Stomach (tissue), 9 donors: ENCODE measurements around the gene OPCML. TPM values are rescaled to one million over a fixed set of nuclear protein-coding genes. Genes with fewer than 3 reads are reported as not detected.

Experiments
- DNase-seq, 2 donors: peaks; one replicate each; pipeline versions ENCODE4 v3.0.0 to v3.0.0-alpha.2; 2013 to 2019
- H3K27ac ChIP-seq, 5 donors: fragments of 200-600 bp in 4 of 5; sonication (generic) in 4 of 5; one replicate each; pipeline ENCODE4 v1.5.1; 2013 to 2019; ENCODE audit warnings: mild to moderate bottlenecking in 1 of 5, moderate library complexity in 1 of 5
- H3K27me3 ChIP-seq, 3 donors: fragments of 200-600 bp; sonication (generic); one replicate each; pipeline ENCODE4 v1.5.1; 2017 to 2019; ENCODE audit warnings: mixed run types in 1 of 3
- H3K36me3 ChIP-seq, 4 donors: fragments of 200-600 bp; sonication (generic); 1 replicate in 3 of 4; 2 replicates in 1 of 4; pipeline ENCODE4 v1.5.1; 2016 to 2019
- H3K4me1 ChIP-seq, 4 donors: fragments of 200-600 bp; sonication (generic); one replicate each; pipeline ENCODE4 v1.5.1; 2016 to 2019
- H3K4me3 ChIP-seq, 4 donors: fragments of 200-600 bp; sonication (generic) in 3 of 4; one replicate each; pipeline ENCODE4 v1.5.1; 2016 to 2019; ENCODE audit warnings: mild to moderate bottlenecking in 1 of 4
- H3K9me3 ChIP-seq, 4 donors: fragments of 200-600 bp; sonication (generic); one replicate each; pipeline ENCODE4 v1.5.1; 2016 to 2019
- CTCF ChIP-seq, 7 experiments: fragments of 450-650 bp in 4 of 7; fragments of 200-600 bp in 3 of 7; sonication (generic) in 3 of 7; IDR thresholded peaks; one replicate each; pipeline ENCODE4 v1.5.1; 2016 to 2019; ENCODE audit warnings: antibody characterized with exemption in 7 of 7, control low read depth in 2 of 7, mild to moderate bottlenecking in 1 of 7
- EP300 ChIP-seq: sonication (generic); formaldehyde crosslinking; IDR thresholded peaks from one replicate; pipeline ENCODE4 v1.6.1; 2017; ENCODE audit warnings: antibody characterized with exemption
- POLR2A ChIP-seq, 4 donors: fragments of 450-650 bp; IDR thresholded peaks; one replicate each; pipeline ENCODE4 v1.6.1; 2016; ENCODE audit warnings: antibody characterized with exemption in 4 of 4, control low read depth in 2 of 4, mild to moderate bottlenecking in 1 of 4, moderate library complexity in 1 of 4
- POLR2AphosphoS5 ChIP-seq, 3 donors: sonication (generic); formaldehyde crosslinking; IDR thresholded peaks; one replicate each; pipeline ENCODE4 v1.6.1; 2016; ENCODE audit warnings: antibody characterized with exemption in 3 of 3
- WGBS, 5 donors: extraction: QIAGEN DNeasy Blood & Tissue Kit in 3 of 5; methylation state at CpG; one replicate each; pipeline versions ENCODE4 v1.1.5 to v1.1.7; 2013 to 2018; 5-methylcytosine and 5-hydroxymethylcytosine counted together
- intact Hi-C: fragments of 100-400 bp; cut with DNase I; formaldehyde crosslinking; loops from one replicate; pipeline ENCODE4 v1.15.1; 2023; ENCODE audit warnings: low total_unique reads
- polyA plus RNA-seq, 3 donors: library from polyadenylated mRNA; stranded (reverse); fragments of 200-250 nt; gene quantifications; one replicate each; pipeline ENCODE4 v1.2.3, GENCODE V29; 2013
- total RNA-seq, 5 donors: library from RNA; depleted of rRNA; stranded (reverse); fragments of >200 nt; gene quantifications; one replicate each; pipeline versions ENCODE4 v1.1.0 to v1.2.3, GENCODE V29; 2014 to 2016
- donor health status: healthy with polysubstance abuse.
- donor health status: Bipolar disorder and iron deficiency.
- donor health status: healthy.

Gene OPCML
- total and polyA plus RNA-seq, 8 donors: 0.03 to 0.92 (median 0.55) TPM; not detected in 3

GRCh38 chr11:133503776-133504175, 28.5 kb downstream of the OPCML start:
- no peak for TF ChIP-seq EP300
- TF ChIP-seq POLR2A (IDR thresholded peaks at IDR 0.05): no peak
- no peak for TF ChIP-seq CTCF (IDR thresholded peaks at IDR 0.05)
- TF ChIP-seq POLR2AphosphoS5 (IDR thresholded peaks at IDR 0.05): no peak
- Histone ChIP-seq H3K27me3 (peaks cover 0 to 16% (median 0%) of the 10 kb centered on the region in 3 donors), H3K4me3 (no peak overlapping the region), H3K9me3 (no peaks in the 10 kb centered on the region), H3K27ac (no peak overlapping the region), H3K36me3 (no peaks in the 10 kb centered on the region), H3K4me1 (peaks cover 0 to 12% (median 9%) of the 10 kb centered on the region in 4 donors)
- no peak for DNase-seq
- intact Hi-C loops: no loop called here
- 71 to 77% (median 73%) methylated on average over 5 of the region's 5 CpGs for WGBS, 5 donors

- DNase-seq: no peak
- no peak for TF ChIP-seq POLR2A (IDR thresholded peaks at IDR 0.05)
- TF ChIP-seq POLR2AphosphoS5 (IDR thresholded peaks at IDR 0.05): no peak
- TF ChIP-seq CTCF (IDR thresholded peaks at IDR 0.05): no peak
- no peak for TF ChIP-seq EP300
- Histone ChIP-seq H3K27ac (no peak overlapping the region), H3K4me3 (no peak overlapping the region), H3K36me3 (no peaks in the 10 kb centered on the region), H3K4me1 (peaks cover 0 to 12% (median 9%) of the 10 kb centered on the region in 4 donors), H3K27me3 (peaks cover 0 to 16% (median 0%) of the 10 kb centered on the region in 3 donors), H3K9me3 (no peaks in the 10 kb centered on the region)
- intact Hi-C loops: no loop called here
- WGBS, 5 donors: 40 to 62% (median 45%) methylated on average over 2 of the region's 2 CpGs
Observed at GRCh38 chr11:133503236-133503635, 29.1 kb downstream of the OPCML start.

GRCh38 chr11:133501643-133502539, 30.4 kb downstream of the OPCML start:
- H3K27ac ChIP-seq: no peak overlapping the region
- peak overlapping the region in 1 of 4 donors; percentile 13 for H3K4me3 ChIP-seq
- 31 to 38% (median 33%) methylated on average over 18 to 24 of the region's 24 CpGs for WGBS, 5 donors
- no peaks in the 10 kb centered on the region for H3K9me3 ChIP-seq
- H3K27me3 ChIP-seq: peaks cover 0 to 16% (median 0%) of the 10 kb centered on the region in 3 donors
- no peaks in the 10 kb centered on the region for H3K36me3 ChIP-seq
- peaks cover 0 to 12% (median 9%) of the 10 kb centered on the region in 4 donors for H3K4me1 ChIP-seq
- intact Hi-C loops: no loop called here
- peak in 1 of 2 donors; percentile 24 for DNase-seq
- TF ChIP-seq EP300: no peak
- no peak for TF ChIP-seq POLR2A (IDR thresholded peaks at IDR 0.05)
- TF ChIP-seq CTCF (IDR thresholded peaks at IDR 0.05): no peak
- no peak for TF ChIP-seq POLR2AphosphoS5 (IDR thresholded peaks at IDR 0.05)

GRCh38 chr11:133500936-133501335, 31.4 kb downstream of the OPCML start:
- intact Hi-C loops: no loop called here
- WGBS, 5 donors: 72 to 82% (median 76%) methylated on average over 11 of the region's 11 CpGs
- no peak overlapping the region for H3K4me3 ChIP-seq
- H3K9me3 ChIP-seq: no peaks in the 10 kb centered on the region
- H3K36me3 ChIP-seq: no peaks in the 10 kb centered on the region
- H3K4me1 ChIP-seq: peaks cover 0 to 12% (median 9%) of the 10 kb centered on the region in 4 donors
- no peak for DNase-seq
- H3K27me3 ChIP-seq: peaks cover 0 to 16% (median 0%) of the 10 kb centered on the region in 3 donors
- H3K27ac ChIP-seq: no peak overlapping the region
- TF ChIP-seq EP300: no peak
- no peak for TF ChIP-seq POLR2AphosphoS5 (IDR thresholded peaks at IDR 0.05)
- no peak for TF ChIP-seq POLR2A (IDR thresholded peaks at IDR 0.05)
- TF ChIP-seq CTCF (IDR thresholded peaks at IDR 0.05): no peak
